HPDE6-E6E7 (cell line): Measurements from ENCODE around the gene KLF7.

Source experiments
- DNase-seq: peaks from one replicate; pipeline ENCODE4 v3.0.0; 2011; ENCODE audit warnings: missing footprints; ENCODE audit errors: extremely low spot score

KLF7 gene

DNA sequence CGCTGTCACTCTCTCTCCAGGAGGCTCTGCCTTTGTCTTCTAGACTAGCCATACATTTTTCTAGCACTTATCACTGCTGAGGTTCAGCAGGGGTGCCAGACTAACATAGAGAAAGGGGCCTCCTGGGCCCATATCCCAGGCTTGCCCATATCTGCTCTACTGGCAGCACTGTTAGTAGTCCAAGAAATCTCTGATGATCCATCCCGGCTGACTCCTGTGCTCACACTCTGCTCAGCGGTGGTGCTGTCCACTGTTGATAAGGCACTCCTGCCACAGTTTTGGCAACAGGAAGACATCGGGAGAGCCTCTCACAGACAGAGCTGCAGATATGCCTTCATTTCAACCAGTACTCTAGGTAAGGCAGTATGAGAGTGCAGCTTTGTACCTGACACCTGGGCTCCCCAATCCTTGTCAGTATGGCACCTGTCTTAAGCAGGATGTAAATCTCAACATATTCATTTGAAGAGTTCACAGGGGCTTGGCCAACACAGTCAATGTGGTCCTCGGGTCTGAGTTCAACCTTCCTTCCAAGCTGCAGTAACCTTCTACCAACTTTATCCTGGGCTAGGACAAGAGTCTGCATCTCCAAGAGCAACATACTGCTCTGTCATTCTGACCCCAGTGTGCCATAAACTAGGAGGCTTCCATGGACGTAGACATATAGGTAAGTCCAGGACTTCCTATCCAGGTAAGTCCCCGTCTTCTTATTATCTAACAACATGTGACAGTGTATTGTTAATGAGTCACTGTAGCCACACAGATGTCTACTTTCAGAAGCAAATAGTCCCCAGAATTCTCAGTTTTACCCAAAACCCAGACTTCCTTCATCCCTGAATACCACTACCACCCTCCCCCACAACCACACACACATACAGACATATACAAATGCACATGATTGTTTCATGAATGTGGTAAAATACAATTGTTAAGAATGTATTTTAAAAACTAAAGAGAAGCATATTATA lies 16.2 kb downstream of the KLF7 start:
- no peak for DNase-seq

DNA sequence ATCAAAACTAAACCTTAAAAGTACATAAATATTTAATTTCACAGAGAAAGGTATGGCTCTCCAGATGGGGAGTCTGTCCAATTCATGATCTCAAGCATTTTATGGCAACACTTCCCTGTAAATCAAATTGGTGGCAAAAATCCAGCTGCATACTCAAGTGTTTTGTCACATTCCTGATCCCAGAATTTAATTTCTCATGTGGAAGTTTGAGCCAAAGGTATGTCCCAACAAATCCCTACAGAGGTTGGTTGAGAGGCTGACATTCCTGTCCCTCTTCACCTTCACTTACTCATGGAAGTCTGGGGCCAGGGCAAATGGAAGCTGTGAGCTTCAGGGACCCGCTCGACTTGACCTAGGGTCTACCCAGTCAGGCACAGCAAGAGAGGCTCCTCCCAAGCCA lies 17.7 kb downstream of the KLF7 start:
- DNase-seq: no peak

DNA sequence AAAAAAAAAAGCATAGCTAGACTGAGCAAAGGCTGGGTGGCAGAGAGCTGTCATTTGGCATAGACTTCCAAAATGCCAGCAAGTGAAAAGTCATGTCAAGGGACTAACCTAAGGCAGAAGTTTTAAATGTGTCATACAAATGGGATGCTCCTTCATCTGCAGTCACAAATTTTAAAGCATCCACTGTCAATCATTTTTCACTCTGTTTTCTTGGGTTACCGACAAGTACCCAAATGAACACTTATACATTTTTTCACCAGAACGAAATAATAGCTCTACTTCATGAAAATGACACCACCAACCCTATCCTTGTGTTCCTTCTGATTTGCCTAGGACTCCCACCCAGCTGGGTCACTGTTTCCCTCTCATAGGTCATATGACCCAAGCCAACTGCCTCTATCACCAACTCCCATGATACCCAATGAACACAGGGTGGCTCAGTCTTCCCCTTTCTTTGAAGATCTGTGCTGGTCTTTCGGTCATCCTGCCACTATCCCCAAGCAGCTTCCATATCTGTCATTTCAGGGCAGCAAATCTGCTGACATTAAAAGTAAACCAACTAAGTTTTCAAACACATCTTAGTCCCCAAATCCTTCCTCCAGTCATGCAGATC lies 21.5 kb downstream of the KLF7 start:
- DNase-seq: no peak

DNA sequence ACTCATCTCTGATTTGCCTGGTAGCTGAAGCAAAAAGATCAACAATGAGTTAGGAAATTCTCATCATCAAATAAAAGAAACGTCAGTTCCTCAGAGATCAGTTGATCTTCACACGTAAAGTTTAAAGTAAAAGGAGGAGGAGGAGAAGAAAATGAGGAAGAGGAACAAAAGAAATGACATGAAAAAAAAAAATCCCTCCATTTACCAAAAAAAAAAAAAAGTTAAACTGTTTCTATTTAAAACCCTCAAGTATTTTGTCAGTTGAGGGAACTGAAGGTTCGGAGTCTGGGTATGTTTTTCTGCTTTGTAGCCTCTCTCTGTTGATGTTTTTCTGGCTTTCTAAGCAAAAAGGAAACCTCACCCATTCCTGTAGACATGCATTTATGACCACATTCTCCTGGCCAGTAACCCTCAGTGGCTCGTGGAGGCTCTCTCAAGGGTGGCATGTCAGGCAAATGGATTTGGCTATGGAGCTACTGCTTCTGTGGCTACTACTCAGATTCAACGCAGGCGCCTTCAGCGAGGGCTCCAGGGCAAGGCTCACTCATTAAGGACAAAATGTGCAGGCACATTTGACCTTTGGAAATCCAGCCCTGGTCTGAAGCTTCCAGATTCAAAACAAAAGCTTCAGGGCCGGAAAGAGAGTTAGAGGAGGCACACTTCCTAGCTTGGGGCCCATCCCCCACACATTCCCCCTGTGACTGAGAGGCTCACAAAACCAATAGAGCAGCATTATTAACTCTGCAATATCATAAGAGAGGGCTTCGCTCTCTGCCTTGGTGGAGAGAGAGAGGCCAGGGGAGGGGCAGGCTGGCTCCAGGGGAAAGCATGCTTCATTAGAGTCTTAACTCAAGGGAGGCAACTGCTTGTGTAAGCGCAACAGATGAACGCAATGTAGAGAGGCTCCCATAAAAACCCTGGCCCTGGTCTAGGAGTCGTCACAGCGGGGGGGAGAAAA lies 22.3 kb downstream of the KLF7 start:
- DNase-seq: no peak

DNA sequence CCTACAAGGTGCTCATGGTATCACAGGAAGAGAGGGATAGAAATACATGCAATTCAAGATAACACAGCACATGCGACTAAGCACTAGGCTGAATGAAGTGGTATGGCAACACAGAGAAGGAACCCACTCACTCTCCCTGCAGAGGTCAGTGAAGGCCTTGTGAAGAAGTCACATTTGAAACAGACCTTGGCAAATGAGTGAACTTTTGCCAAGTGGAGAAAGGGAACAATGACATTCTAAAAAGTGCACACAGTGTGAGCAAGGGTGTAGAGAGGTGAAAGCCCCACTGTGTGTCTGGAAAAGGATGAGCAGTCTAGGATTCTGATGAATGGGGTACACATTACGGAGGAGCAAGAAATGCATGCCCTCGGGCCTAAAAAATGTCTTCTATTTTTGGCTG lies 23.3 kb downstream of the KLF7 start:
- no peak for DNase-seq

DNA sequence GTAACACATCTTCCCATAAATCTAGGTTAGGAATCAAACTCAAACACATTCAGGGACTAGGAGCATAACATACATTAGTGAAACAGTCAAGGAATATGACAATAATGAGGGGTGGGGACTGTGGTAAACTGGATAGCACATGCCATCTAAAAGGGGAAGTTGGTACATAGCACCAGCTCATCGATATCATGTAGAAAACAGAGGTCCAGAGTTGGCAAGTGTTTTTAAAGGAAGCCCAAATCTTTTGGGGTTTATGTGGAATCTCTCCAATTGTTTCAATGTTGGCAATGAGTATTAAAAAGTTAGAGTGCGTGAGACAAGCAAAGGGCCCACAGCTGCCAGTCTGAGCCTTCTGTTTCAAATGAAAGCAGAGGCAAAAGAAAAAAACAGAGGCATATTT lies 24.4 kb downstream of the KLF7 start:
- no peak for DNase-seq

DNA sequence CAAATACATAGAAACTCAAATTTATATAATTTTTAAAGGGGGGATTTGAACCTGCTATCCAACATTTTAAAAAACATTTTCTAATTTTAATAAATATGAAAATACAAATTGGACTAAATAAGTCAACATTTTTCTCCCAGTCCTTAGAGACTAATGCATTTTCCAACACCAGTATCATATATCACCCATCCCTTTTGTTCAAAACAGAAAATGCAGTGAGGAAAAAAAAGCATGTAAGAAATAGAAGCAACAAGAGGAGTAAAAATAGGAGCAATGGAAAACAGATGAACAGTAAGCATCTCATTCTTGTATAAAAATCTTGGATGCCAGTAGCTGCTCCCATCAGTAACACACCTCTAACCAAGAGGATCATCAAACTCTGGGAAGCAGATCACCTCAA lies 25.5 kb downstream of the KLF7 start:
- DNase-seq: no peak

DNA sequence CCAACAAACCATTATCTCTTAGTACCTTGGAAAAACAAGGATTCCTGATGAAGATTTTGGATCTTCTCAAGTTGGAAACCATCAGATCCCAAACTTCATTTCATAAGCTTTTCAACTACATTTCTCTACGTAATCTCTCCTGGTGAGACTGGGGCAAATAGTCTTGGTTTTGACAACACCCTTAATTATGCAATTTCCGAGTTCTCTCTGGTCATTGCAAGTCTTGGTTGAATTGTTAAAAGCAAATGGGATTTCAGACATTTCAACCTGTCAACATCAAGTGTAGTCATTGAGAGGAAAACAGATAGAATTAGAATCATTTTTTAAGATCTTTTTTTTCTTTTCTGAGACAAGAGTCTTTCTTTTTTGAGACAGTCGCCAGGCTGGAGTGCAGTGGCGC lies 26.2 kb downstream of the KLF7 start:
- no peak for DNase-seq

DNA sequence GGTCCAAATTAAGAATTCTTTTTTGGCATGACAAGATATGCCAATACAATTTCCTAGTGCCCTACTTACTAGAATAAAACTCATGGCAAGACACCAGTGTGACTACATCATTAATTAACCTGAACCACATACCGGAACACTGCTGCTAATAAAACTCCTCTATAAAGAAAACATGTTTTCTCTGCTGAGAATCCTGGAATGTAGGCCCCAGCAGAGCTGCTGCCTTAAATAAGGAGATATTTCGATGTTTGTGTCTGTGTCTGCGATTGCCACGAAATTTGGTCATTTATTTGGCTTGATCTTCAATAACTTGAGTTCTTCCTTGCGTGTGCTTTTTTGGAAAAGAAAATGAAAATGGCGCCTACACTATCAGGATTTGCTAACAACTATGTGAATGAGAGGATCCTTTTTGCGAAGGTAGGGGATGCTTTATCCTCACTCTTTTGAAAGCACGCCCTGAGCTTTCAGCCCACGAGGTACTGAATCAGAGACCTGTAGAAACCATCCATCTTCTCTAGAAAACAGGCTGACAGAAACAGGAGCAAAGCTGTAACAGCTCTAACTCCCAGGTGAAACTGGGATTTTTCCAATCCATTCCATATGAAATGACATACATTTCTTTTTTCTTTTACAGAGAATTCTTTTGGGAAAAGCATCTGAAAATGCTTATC lies 27.0 kb downstream of the KLF7 start:
- no peak for DNase-seq

DNA sequence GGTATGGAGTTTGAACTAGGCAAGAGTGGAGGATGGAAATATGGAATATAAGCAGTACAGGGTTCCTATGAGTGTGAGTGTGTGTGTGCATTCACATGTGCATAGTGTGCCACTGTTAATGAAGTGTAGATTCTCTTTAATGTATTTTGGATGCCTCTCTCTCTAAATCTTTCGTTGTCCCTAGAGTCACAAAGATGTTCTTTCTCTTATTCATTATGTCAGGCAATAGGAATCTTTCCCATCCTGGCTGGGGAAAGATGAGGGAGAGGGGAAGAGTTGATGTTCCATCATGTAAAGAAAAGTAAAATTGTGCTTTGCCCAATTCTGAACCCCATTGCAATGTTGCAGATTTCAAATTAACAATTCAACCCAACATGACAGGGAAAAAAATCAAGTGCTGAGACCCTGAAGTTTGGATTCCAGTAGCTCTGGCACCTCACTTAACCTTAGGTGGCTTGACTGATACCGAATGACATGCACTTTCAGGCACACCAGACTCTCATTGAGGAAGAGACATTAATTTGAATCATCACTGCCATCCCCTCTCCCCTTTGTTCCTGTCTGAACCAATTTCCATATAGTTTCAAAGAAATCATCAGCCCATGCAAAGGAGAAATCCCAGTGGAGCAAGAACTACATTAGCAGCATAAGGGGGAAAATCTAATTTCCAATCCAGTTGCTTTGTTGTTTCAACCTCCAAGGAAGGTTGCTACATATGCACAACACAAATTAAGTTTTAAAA lies 28.0 kb downstream of the KLF7 start:
- no peak for DNase-seq

DNA sequence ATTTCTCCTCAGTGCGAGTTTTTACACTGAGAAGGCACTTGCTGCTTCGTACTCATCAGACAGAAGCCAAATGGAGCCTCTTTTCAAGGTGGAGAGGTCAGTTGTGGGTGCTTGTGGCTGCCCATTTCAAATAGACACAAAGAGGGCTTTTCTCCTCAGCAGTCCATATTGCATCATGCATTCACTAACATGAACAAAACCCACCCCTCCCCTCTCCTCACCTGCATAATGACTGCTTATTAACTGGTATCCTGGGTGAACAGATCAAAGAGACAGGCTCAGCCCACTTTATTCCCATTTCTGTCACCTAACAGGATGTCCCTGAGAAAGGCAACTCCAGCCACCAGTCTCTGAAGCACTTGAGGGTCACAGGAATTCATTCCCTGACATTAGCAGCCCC lies 28.9 kb downstream of the KLF7 start:
- DNase-seq: no peak

DNA sequence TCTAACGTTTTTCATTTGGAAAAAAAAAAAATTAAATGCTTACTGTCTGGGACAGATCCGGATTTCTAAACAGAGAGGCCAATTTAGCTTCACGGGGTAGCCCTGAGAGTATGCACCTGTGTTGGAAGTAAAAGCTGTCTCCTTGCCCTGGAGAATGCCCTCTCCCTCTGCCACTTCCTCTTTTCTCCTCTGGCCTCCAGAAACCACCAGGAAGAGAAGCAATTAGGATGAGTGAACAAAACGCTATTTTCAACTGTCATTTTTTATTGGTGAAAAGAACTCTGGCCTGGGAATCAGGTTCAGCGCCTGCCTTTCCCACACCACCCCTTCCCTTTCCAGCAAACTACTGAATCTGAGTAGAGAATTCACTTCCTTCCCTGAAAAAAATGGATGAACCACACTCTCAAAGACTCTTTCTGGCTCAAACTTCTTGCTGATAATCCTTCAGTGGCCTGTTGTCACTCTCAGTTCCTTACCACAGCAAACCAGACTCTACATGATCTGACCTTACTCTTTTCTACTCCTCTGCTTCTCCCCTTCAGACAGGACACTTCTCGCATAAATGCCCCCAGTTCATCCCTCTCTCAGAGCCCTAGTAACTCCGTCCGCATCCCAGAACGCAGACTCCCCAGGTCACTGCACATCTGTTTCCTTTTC lies 29.8 kb downstream of the KLF7 start:
- DNase-seq: no peak

DNA sequence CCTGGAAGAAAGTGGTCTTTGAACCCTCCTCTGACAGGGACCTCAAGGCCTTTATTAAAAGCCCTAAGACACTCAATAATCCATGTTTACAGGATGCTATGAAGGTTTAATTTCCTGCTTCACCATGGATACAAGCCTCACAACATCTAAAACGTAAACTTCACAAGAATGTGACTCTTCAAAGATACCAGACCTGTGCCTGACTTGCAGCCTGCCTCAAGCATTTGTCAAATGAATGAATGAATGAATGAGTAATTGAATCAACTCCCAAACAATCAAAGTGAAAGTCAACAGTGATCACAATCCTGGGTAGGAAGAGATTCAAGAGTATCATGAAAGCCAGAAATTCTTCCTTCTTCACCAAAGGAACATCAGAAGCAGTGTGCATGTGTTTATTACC lies 30.4 kb downstream of the KLF7 start:
- no peak for DNase-seq

DNA sequence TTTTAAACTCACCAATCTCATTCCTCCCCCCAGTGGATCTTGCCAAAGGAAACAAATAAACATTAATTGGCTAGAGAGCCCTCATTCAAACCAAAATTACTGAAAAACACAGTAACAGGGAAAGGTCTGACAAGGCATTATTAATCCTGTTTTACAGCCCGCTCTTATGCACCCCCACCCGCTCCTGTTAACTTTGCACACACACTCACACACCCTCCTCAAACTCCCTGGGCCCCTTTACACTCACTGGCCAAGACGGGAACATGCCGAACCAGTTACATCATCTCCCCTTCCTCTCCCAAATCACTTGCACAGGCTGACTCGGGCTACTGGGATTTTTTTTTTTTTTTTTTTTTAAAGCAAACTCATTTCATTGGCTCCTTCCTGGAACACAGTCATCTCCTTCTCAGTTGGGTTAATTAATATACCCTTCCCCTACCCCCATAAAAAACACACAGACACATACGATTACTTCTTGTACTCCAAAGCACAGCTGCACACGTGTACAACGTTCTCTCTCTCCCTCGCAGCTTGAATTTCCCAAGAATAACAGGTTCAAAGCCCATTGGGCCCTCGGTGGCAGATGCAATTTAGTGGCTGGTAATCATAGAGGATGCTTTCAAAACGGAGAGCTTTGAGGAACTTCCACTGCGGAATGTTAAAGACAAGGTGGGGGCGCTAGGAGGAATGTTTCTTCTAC lies 31.8 kb downstream of the KLF7 start:
- no peak for DNase-seq

DNA sequence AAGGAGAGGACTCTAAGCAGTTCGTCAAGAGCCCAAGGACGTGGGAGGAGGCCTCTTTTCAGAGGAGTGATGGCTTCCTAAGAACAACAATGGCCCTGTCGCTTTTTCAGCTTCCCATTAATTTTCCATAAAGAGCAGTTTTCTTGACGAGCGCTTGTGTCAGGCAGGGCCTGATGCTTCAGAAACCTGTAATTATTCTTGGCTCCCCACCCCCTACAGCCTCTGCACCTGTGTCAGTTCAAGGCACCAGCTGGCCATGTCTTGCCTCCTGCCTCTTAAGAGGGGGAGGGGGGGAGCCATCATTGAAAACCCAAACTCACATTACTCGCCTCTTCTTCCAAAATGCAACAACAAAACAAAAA lies 32.3 kb downstream of the KLF7 start:
- no peak for DNase-seq

DNA sequence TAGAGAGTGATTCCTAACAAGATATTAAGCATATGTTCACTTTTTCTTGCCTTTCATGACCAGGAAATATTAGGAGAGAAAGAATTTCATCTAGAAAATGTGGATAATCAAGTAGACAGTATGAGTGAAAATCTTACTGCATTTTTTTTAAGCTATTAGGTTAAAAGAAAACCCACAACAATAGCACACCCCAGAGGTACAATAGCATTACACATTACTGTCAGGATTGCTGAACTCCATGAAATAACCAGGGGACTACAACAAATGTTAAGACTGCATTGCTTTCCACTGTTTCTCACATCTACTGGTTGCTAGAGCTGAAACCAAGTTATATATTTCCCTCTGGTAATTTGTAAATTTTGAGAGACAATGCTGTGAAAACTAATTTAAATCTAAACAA lies 33.7 kb downstream of the KLF7 start:
- DNase-seq: no peak

DNA sequence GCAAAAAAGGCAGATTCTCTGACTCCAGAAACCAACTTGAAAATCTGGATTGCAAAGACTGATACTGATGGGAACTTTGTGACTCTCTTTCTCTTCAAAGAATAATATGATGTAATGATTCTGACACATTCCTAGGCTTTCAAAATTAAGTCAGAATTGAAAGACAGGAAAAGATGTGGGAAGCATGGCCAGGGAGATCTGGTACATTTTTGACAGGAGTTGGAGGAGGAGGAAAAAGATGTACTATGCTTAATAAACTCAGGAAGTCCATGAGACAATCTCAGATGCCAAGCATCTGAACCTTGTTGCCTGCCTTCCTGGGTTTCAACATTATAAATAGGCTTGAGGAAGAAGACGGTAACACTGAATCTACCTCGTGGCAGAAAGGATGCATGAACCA lies 34.2 kb downstream of the KLF7 start:
- no peak for DNase-seq

DNA sequence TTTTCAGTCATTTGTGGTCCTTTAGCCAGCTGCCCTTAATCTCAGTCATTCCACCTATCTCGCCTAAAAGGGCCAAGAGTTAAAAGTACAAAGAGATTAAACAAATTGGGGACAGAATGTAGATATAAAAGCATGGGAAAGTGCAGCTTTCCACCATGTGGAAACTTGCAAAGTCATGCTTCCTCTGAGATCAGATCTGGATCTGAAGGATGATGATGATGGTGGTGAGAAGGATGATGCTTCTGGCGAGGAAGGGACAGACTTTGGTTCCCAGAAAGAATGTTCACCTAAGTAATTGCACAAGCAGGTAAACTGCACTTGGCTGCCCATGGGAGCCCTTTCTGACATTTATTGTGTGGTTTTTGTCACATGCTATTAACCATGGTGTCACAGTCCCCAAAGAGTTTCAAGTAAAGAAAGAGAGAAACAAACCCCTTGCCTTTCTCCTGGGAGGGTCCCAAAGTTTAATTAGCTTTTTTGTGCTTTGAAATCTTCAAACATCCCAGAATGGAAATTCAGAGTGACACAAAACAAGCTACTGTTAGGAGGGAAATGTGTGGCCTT lies 34.7 kb downstream of the KLF7 start:
- DNase-seq: no peak

DNA sequence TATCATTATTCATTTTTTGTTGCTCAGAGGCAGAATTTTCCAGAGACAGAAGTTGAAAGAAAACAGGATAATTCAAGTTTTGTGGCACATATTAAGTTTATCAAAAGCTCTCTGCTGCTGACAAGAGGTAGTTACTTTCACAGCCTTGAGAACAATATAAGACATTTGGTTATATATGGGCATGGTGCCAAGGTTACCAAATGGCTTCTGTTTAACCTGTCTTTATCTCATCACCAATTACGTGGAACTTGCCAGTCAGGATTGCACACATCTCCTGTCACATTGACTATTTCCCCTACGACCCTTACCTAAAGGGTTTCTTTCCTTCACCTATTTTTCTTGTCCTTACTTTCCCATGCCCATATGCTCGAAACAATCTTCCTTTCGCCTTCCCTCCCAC lies 35.9 kb downstream of the KLF7 start:
- DNase-seq: no peak

DNA sequence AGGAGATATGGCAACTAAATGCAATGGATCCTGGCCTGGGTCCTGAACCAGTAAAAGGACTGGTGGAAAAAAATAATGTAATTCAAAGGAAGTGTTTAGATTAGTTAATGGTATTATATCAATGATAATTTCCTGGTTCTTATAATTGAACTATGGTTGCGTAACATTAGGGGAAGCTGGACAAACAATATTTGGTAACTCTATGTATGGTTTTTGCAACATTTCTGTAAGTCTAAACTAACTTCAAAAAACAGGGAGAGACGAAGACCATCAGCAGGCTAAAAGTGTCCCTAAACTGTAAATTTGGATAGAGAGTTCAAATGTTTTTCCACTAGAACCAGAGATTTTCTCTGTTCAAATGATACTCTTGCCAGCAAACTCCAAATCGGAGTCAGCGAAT lies 36.9 kb downstream of the KLF7 start:
- no peak for DNase-seq
